T-helper 17 cell (primary cell): ENCODE data around the gene NPC1L1. TPM values are rescaled to one million over a fixed set of nuclear protein-coding genes. Genes with fewer than 3 reads are reported as not detected.

Experiments used
- ATAC-seq: fragments of 150-1000 bp; cut with Tn5 transposase; 2 replicates; pipeline ENCODE4 v1.10.0; 2021; ENCODE audit warnings: mild to moderate bottlenecking, moderate library complexity
- DNase-seq, 3 donors: peaks; one replicate each; pipeline versions ENCODE4 v3.0.0 to v3.0.0-alpha.2; 2020 to 2021
- H3K9me3 ChIP-seq: one replicate; pipeline ENCODE4 v1.7.0; 2013; ENCODE audit warnings: low read length, mild to moderate bottlenecking; ENCODE audit not compliant: control insufficient read depth, poor library complexity, severe bottlenecking
- H3K27ac Mint-ChIP-seq: one replicate; pipeline ENCODE4 v1.8.0; 2022; ENCODE audit warnings: mild to moderate bottlenecking, moderate library complexity, mixed read lengths
- H3K27me3 Mint-ChIP-seq: one replicate; pipeline ENCODE4 v1.8.0; 2022; ENCODE audit warnings: mixed read lengths
- H3K36me3 Mint-ChIP-seq: one replicate; pipeline ENCODE4 v1.8.0; 2022; ENCODE audit warnings: low read depth, mixed read lengths
- H3K4me1 Mint-ChIP-seq: one replicate; pipeline ENCODE4 v1.8.0; 2022; ENCODE audit warnings: mild to moderate bottlenecking, mixed read lengths
- H3K4me3 Mint-ChIP-seq: one replicate; pipeline ENCODE4 v1.8.0; 2022; ENCODE audit warnings: mild to moderate bottlenecking, moderate library complexity, mixed read lengths
- total RNA-seq, 4 donors: library from RNA in 2 of 4; stranded (reverse) in 2 of 4; gene quantifications; one replicate each; pipeline ENCODE4 v1.2.3 and lab custom pipeline; 2022 to 2026

The NPC1L1 gene, protein sequence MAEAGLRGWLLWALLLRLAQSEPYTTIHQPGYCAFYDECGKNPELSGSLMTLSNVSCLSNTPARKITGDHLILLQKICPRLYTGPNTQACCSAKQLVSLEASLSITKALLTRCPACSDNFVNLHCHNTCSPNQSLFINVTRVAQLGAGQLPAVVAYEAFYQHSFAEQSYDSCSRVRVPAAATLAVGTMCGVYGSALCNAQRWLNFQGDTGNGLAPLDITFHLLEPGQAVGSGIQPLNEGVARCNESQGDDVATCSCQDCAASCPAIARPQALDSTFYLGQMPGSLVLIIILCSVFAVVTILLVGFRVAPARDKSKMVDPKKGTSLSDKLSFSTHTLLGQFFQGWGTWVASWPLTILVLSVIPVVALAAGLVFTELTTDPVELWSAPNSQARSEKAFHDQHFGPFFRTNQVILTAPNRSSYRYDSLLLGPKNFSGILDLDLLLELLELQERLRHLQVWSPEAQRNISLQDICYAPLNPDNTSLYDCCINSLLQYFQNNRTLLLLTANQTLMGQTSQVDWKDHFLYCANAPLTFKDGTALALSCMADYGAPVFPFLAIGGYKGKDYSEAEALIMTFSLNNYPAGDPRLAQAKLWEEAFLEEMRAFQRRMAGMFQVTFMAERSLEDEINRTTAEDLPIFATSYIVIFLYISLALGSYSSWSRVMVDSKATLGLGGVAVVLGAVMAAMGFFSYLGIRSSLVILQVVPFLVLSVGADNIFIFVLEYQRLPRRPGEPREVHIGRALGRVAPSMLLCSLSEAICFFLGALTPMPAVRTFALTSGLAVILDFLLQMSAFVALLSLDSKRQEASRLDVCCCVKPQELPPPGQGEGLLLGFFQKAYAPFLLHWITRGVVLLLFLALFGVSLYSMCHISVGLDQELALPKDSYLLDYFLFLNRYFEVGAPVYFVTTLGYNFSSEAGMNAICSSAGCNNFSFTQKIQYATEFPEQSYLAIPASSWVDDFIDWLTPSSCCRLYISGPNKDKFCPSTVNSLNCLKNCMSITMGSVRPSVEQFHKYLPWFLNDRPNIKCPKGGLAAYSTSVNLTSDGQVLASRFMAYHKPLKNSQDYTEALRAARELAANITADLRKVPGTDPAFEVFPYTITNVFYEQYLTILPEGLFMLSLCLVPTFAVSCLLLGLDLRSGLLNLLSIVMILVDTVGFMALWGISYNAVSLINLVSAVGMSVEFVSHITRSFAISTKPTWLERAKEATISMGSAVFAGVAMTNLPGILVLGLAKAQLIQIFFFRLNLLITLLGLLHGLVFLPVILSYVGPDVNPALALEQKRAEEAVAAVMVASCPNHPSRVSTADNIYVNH (N-terminal part only)
- under 1 TPM in 1 of 2 donors, not detected in 1; 0.08 TPM for total RNA-seq
- total RNA-seq (lab: John Stamatoyannopoulos, UW) = 0.60 to 0.70 reads per million in 2 donors

DNA sequence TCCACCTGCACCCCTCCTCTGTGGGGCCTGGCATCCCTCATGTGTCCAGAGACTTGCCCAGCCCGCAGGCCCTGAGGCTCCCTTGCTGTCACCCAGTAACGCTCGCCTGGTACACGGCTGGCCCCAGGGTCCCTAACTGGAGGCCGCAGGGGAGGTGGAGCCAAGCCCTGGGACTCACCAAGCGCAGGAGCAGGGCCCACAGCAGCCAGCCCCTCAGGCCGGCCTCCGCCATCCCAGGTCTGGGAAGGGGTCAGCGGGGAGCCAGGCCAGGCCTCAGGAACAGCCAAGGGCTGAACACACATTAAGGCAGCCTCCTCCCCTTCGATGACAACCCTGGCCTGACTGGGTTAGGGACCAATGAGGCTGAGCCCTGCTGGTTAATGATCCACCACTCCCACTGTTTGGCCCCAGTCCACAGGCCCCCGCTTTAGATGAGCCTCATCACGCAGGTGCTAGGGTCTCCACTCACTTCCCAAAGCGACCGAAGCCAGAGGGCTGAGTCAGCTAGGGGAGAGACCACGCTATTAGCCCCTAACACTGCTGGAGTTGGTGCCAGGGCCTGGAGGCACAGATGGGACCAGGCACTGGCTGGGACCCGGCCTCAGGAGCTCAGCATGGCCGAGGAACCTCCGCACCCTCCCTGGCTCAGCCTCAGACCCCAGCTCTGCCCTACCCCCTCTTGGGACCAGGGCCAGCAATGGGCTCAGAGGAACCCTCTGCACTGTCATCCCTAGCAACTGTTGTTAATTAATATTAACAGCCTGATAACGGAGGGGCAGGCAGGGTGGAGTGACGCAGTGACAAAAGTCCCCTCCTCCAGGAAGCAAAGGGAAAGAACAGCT lies at the start of gene NPC1L1:
Gene NPC1L1, minus strand, starts transcription at position 303 of the 842 bp plus-strand sequence. Its CDS starts 71 bp downstream, at position 232.
- Mint-ChIP-seq H3K36me3 (peaks cover 3% of the 10 kb centered on the region), H3K27me3 (peaks cover 8% of the 10 kb centered on the region), H3K4me3 (no peak within 1 kb of the TSS), H3K4me1 (no peaks in the 10 kb centered on the region), H3K27ac (no peak within 1 kb of the TSS)
- H3K9me3 ChIP-seq = no peaks in the 10 kb centered on the region
- DNase-seq = no peak
- no peak for ATAC-seq

DNA sequence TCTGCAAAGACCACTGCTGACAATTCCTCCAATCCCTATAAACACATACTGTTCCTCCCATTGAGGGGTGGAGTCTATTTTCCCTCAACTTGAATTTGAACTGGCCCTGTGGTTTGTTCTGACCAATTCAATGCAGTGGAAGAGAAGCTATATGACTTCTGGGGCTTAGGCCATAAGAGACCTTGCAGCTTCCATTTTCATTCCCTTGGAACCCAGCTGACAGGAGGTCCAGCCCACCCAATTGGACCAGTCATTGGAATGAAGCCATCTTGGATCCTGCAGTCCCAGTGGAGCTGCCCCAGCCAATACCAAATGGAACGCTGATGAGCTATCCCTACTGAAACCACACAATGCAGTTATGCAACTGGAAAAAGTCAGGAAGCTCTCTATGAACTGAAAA lies 49.8 kb upstream of the NPC1L1 start:
- H3K4me1 Mint-ChIP-seq = peaks cover 10% of the 10 kb centered on the region
- ATAC-seq = no peak
- no peak for DNase-seq

DNA sequence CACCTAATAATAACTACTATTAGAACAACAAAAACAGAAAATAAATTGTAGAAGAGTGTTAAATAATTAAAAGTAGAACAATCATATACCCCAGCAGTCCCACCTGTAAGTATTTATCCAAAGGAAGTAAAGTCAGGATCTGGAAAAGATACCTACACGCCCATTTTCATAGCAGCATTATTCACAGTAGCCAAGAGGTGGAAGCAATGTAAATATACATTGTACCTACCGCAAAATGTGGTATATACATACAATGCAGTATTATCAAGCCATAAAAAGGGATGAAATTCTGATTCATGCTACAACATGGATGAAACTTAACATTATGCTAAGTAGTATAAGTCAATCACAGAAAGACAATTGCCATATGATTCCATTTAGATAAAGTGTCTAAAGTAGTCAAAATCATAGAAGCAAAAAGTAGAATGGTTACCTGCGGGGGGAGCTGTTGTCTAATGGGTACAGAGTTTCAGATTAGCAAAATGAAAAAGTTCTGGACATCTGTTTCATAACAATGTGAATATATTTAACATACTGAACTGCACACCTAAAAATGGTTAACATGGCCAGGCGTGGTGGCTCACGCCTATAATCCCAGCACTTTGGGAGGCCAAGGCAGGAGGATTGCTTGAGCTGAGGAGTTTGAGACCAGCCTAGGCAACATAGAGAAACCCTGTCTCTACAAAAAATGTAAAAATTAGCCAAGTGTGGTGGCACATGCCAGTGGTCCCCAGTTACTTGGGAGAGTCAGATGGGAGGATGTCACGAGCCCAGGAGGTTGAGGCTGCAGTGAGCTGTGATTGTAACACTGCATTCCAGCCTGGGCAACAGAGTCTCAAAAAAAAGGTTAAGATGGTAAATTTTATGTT lies 46.9 kb upstream of the NPC1L1 start:
- H3K4me1 Mint-ChIP-seq = peaks cover 8% of the 10 kb centered on the region
- no peaks in the 10 kb centered on the region for H3K9me3 ChIP-seq
- DNase-seq (peak in 1 of 3 donors; percentile 49), ATAC-seq (peak; percentile 88)
- no peak overlapping the region for H3K4me3 Mint-ChIP-seq
- no peaks in the 10 kb centered on the region for H3K27me3 Mint-ChIP-seq
- H3K27ac Mint-ChIP-seq = peak overlapping the region; percentile 86
- peaks cover under 1% of the 10 kb centered on the region for H3K36me3 Mint-ChIP-seq

More for the DNA sequence above, 49.8 kb upstream of the NPC1L1 start:
- Mint-ChIP-seq H3K27me3 (no peaks in the 10 kb centered on the region), H3K36me3 (peaks cover 2% of the 10 kb centered on the region), H3K4me3 (no peak overlapping the region), H3K27ac (no peak overlapping the region)
- H3K9me3 ChIP-seq = no peaks in the 10 kb centered on the region

DNA sequence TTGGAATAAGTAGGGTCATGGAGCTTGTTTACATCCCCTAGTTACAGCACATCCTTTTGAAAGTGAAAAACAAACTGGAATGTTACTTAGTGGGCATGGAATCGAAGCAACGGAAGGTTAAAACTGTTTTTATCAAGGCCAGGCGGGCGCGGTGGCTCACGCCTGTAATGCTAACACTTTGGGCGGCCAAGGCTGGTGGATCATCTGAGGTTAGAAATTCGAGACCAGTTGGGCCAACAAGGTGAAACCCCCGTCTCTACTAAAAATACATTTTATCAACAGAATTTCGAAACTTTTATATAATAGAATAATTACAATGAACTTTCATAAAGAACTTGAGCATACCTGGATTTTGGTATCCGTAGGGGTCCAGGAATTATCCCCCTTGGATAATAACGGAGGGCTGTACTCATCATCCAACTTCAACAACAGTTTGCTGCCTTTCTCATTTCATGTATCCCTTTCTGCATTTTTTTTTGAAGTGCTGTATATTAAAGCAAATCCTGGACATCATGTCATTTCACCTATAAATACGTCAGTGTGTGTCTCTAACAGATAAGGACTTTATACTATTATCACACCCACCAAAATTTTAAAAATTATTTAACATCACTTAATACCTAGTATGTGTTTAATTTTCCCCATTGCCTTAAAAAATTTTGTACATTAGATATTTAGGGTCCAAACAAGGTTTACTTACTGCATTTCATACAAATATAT lies 42.2 kb upstream of the NPC1L1 start:
- Mint-ChIP-seq H3K36me3 (peaks cover 2% of the 10 kb centered on the region), H3K4me3 (peak overlapping the region; percentile 89), H3K27me3 (no peaks in the 10 kb centered on the region), H3K27ac (peak overlapping the region; percentile 99), H3K4me1 (peaks cover 29% of the 10 kb centered on the region)
- DNase-seq (no peak), ATAC-seq (no peak)
- H3K9me3 ChIP-seq = no peaks in the 10 kb centered on the region

DNA sequence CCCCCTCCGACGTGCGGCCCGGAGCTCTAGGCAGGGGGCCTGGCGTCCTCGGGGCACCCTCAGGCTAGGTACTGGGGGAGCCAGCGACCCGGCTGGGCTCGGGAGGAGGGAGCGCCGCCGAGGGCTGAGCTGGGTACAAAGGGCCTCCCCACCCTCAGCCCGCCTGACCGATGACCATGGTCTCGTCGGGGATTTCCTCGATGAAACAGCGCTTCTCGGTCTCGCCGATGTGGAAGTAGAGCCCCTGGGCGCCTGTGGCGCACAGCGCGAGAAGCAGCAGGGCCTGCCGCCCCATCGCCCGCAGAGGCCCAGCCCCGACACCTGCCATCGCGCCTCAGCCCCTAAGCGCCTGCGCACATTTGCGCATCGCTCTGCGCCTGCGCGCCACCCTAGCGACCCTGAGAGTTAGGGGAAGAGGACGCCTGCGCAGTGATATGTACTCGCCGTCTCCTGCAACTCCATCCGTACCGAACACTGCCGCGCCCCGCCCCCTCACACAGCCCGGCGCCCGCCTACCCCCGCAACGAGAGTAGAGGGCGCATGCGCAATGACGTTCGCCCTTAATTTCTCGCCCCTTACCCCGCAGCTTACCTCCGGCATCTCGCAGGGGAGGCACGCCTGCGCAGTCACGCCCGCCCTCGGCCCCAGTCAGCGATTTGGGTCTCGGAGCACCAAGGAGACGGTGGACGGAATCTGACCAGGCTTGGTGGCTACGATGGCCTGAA lies 40.9 kb upstream of the NPC1L1 start, which contains the start of gene TMED4:
Gene TMED4, minus strand, starts transcription at position 353 of the 725 bp plus-strand sequence. Its CDS starts 25 bp downstream, at position 328.
- H3K27me3 Mint-ChIP-seq = no peaks in the 10 kb centered on the region
- H3K36me3 Mint-ChIP-seq = peaks cover 2% of the 10 kb centered on the region
- H3K4me1 Mint-ChIP-seq = peaks cover 23% of the 10 kb centered on the region
- H3K9me3 ChIP-seq = no peaks in the 10 kb centered on the region
- H3K27ac Mint-ChIP-seq = peak within 1 kb of the TSS; percentile 99
- peak; percentile 100 for DNase-seq
- ATAC-seq = peak; percentile 89
- peak within 1 kb of the TSS; percentile 89 for H3K4me3 Mint-ChIP-seq

DNA sequence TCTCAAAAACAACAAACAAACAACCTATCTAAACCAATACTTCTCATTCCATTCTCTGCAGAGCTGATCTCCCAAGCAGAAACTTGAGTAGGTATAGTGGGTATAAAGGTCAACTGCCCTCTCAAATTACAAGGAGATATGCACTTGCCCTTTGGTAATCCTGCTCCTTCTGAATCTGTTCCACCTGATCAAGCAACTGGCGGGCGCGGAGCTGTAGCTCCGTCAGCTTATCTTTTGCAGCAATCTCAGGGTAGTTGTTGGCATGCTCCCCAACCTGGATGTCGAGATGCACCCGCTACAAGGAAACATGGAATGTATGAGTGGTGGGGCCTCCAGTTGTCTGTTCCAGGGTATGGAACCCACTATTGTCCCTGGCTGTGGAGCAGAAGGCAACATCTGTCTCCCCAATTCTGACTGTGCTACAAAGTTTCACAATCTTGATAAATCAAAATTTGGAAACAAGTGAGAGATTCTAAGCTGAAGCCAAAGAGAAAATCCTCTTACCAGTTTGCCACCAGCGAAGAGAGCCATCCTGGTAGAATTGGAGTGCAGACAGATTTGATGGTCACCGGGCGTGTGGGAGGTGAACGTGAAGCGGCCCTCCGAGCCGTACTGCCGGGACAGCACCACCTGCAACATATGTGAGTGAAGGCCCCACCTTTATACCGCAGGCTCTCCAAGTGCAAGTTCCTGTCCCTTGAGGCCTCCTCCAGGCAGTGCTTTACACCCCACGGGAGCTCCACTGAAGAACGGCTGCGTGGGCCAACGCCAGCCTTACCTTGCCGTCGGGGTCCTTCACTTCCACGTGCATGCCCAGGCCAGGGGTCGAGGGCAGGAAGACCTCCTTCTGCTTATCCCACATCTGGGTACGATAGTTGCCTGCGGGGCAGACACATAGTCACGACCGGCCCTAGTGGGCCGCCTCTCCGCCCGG lies 40.1 kb upstream of the NPC1L1 start:
- peak in 2 of 3 donors; percentile 32 to 35 for DNase-seq
- ATAC-seq = peak; percentile 44
- Mint-ChIP-seq H3K4me3 (peak overlapping the region; percentile 89), H3K27me3 (no peaks in the 10 kb centered on the region), H3K4me1 (peaks cover 23% of the 10 kb centered on the region), H3K36me3 (peaks cover 2% of the 10 kb centered on the region), H3K27ac (peak overlapping the region; percentile 99)
- H3K9me3 ChIP-seq = no peaks in the 10 kb centered on the region

DNA sequence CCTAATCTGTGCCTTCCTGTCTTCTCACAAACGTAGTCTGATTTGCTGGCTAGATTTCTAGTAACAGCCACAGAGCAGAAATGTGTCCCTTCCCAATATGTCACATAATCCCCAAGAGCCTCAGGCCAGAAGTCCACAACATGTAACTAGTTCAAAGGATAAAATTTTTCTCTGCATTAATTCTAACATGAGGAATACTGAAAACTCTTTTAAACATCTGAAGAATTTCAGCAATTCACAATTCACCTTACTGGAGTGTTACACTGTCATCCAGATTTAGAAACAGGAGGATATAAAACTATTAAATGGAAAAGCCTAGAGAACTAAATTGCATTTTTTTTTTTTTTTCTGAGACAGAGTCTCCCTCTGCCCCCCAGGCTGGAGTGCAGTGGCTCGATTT lies 35.1 kb upstream of the NPC1L1 start:
- Mint-ChIP-seq H3K27me3 (no peaks in the 10 kb centered on the region), H3K4me3 (peak overlapping the region; percentile 31), H3K4me1 (peaks cover 39% of the 10 kb centered on the region), H3K27ac (peak overlapping the region; percentile 74), H3K36me3 (peaks cover 2% of the 10 kb centered on the region)
- ATAC-seq (no peak), DNase-seq (no peak)
- H3K9me3 ChIP-seq = no peaks in the 10 kb centered on the region

DNA sequence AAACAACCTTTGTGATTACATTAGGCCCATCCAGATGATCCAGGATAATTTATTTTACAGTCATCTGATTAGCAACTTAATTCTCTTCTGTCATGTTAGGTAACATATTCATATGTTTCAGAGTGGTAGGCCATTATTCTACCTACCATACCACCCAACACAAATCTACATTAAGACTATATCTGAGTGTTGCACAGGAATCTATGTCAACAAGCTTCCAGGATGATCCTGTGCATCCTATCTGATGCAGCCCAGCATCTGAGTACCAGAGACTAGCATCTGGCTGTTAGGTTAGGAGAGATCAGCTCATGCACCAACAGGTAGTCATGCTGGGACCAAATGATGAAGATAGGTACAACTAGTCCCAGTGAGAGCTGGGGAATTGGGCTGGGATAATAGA lies 33.9 kb upstream of the NPC1L1 start:
- ATAC-seq = no peak
- Mint-ChIP-seq H3K4me1 (peaks cover 35% of the 10 kb centered on the region), H3K27me3 (no peaks in the 10 kb centered on the region), H3K4me3 (peak overlapping the region; percentile 96), H3K36me3 (peaks cover 2% of the 10 kb centered on the region), H3K27ac (peak overlapping the region; percentile 99)
- no peaks in the 10 kb centered on the region for H3K9me3 ChIP-seq
- no peak for DNase-seq

DNA sequence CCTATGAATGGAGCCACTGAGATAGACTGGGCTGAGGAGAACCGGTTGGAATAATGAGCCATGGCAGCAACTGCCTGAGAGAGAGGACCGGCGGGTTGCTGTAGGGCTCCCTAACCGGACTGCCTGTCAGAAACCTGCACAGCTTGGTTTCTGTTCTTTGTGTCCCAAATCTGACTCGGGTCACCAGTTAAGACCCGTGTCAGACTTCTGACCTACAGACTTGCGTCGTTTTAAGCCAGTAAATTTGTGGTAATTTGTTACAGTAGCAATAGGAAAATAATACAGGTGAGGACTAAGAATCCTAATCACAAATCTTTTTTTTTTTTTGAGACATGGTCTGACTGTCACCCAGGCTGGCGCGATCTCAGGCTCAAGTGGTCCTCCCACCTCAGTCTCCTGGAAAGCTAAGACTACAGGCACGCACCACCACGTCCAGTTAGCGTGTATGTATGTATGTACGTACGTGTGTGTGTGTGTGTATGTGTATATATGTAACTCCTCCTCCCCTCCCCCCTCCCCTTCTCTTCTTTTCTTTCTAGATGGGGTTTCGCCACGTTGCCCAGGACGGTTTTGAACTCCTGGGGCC lies 33.2 kb upstream of the NPC1L1 start:
- H3K9me3 ChIP-seq = no peaks in the 10 kb centered on the region
- H3K27ac Mint-ChIP-seq = peak overlapping the region; percentile 99
- no peak for DNase-seq
- peaks cover 29% of the 10 kb centered on the region for H3K4me1 Mint-ChIP-seq
- peaks cover 2% of the 10 kb centered on the region for H3K36me3 Mint-ChIP-seq
- no peaks in the 10 kb centered on the region for H3K27me3 Mint-ChIP-seq
- ATAC-seq = no peak
- H3K4me3 Mint-ChIP-seq = peak overlapping the region; percentile 96
